ENCODE measurements around the gene PHAF1. TPM values are rescaled to one million over a fixed set of nuclear protein-coding genes. Genes with fewer than 3 reads are reported as not detected.
A peak's percentile ranks its signal among the peaks of the same experiment; 100 is the strongest.

The PHAF1 gene
- total and polyA plus RNA-seq, 9 of the 15 experiments (the other 6 are each of a cell fraction or from before 2014, with no cell fraction given), result 5.1 to 25.4 (median 13.8) TPM

DNA sequence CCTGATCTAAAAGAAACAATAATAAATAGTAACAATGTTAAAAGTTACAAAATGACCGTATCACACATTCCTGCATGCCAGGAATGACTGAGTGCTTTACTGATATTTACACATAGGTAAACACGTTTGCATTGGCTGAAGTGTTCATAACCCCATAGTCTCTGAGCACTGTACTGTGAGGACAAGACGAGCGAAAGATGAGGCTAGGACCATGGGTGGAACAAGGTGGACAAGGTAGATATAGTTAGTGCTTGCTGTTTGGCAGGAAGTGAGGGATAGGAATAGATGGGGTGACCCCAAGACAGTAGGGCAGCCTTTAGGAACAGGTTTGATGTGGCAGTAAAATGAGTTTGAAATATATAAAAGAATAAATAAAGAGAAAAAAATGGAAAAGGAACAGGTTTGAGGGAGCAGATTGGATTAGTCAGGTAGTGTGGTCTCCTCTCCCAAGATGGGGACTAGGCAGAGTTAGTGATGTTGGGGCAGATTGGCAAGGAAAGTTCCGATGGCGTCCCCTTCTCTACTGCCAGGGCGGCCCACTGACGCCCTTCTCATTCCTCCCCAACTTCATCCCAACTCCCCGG lies 81.8 kb downstream of the PHAF1 start:
- Histone ChIP-seq H3K79me2 (ENCODE audit: control insufficient read depth, insufficient read depth, low read length) (peaks cover 46% of the 10 kb centered on the region), H3K4me2 (ENCODE audit: insufficient read depth, low read length) (peak overlapping the region; percentile 97), H3K27me3 (ENCODE audit: control insufficient read depth in 2 of 2, insufficient read depth in 2 of 2, low read length in 2 of 2) (no peaks in the 10 kb centered on the region), H3K9me3 (replicated peaks; ENCODE audit: control insufficient read depth, insufficient read depth, low read depth, low read length) (no peaks in the 10 kb centered on the region), H2AFZ (ENCODE audit: low read depth, low read length) (peak overlapping the region; percentile 88), H3K36me3 (ENCODE audit: control insufficient read depth, insufficient read depth, low read length) (peaks cover 38% of the 10 kb centered on the region), H4K20me1 (replicated peaks; ENCODE audit: control insufficient read depth, insufficient read depth, low read length) (no peaks in the 10 kb centered on the region), H3K9ac (ENCODE audit: insufficient read depth in 1 of 2, low read depth in 2 of 2, low read length in 2 of 2) (peak overlapping the region in 1 of 2 experiments; percentile 24; a peak in 3 of 4 replicates), H3K27ac (ENCODE audit: extremely low read depth, low read depth, low read length) (peak overlapping the region; percentile 50; the same call in 2 of the 3 replicates), H3K4me1 (replicated peaks in 1 of 2; ENCODE audit: control insufficient read depth in 2 of 2, insufficient read depth in 2 of 2, low read length in 2 of 2) (peaks cover 38 to 72% of the 10 kb centered on the region in 2 experiments), H3K4me3 (peak overlapping the region; percentile 83), H3K9me1 (ENCODE audit: control insufficient read depth, insufficient read depth, low read length) (no peaks in the 10 kb centered on the region)
- POLR2A ChIA-PET, result interaction anchor here (0.7 to 1.0 kb wide), 2 partner anchors 15 to 171 kb away, joined by 3 read pairs; no protein-coding TSS in a partner anchor
- ATAC-seq (peak; percentile 12), DNase-seq (ENCODE audit: extremely low read depth in 1 of 4, low spot score in 3 of 4) (no peak), FAIRE-seq (no peak)
- in situ Hi-C loops (cut with MboI) (no loop called here), intact Hi-C loops (cut with micrococcal nuclease) (loop anchor here (5.0 kb wide), 1 partner anchor 36 kb away; the partner anchor contains the start of gene TMEM208)
- no TSS peak for BruUV-seq (replicated peaks)
- TF ChIP-seq HDGF (IDR thresholded peaks at IDR 0.05), result 0 out of 2 replicates have a peak, but pooled peaks have one; percentile 52
- TF ChIP-seq HIVEP1 (CRISPR knock-in tag; IDR thresholded peaks at IDR 0.05), result no peak
- 0 out of 2 replicates have a peak, but pooled peaks have one; percentile 35 for TF ChIP-seq ZEB2 (IDR thresholded peaks at IDR 0.05)
- TF ChIP-seq SMARCE1 (IDR thresholded peaks at IDR 0.05), result 0 out of 2 replicates have a peak, but pooled peaks have one; percentile 22
- TF ChIP-seq, protein P1, sequence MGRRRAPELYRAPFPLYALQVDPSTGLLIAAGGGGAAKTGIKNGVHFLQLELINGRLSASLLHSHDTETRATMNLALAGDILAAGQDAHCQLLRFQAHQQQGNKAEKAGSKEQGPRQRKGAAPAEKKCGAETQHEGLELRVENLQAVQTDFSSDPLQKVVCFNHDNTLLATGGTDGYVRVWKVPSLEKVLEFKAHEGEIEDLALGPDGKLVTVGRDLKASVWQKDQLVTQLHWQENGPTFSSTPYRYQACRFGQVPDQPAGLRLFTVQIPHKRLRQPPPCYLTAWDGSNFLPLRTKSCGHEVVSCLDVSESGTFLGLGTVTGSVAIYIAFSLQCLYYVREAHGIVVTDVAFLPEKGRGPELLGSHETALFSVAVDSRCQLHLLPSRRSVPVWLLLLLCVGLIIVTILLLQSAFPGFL (CRISPR knock-in tag; IDR thresholded peaks at IDR 0.05), result 0 out of 2 replicates have a peak, but pooled peaks have one; percentile 31
- TF ChIP-seq DPF2 (IDR thresholded peaks at IDR 0.05), result peak; percentile 12; the same call in 1 of the 2 replicates
- TF ChIP-seq, protein P2, sequence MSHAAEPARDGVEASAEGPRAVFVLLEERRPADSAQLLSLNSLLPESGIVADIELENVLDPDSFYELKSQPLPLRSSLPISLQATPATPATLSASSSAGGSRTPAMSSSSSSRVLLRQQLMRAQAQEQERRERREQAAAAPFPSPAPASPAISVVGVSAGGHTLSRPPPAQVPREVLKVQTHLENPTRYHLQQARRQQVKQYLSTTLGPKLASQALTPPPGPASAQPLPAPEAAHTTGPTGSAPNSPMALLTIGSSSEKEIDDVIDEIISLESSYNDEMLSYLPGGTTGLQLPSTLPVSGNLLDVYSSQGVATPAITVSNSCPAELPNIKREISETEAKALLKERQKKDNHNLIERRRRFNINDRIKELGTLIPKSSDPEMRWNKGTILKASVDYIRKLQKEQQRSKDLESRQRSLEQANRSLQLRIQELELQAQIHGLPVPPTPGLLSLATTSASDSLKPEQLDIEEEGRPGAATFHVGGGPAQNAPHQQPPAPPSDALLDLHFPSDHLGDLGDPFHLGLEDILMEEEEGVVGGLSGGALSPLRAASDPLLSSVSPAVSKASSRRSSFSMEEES (CRISPR knock-in tag; IDR thresholded peaks at IDR 0.05), result no peak
- 0 out of 2 replicates have a peak, but pooled peaks have one; percentile 8 for TF ChIP-seq BCOR (IDR thresholded peaks at IDR 0.05)
- TF ChIP-seq POLR2B (IDR thresholded peaks at IDR 0.05; ENCODE audit: low read depth, partially characterized antibody), result no peak
- TF ChIP-seq BRD9 (IDR thresholded peaks at IDR 0.05; ENCODE audit: low read depth, partially characterized antibody), result peak; percentile 56
- CTCF ChIA-PET (ENCODE audit: low intra/inter-chr PET ratio), result no interaction called here
- WGBS (ENCODE audit: insufficient coverage, low coverage, missing lambda C conversion rate), result 6% methylated on average over 9 of the region's 9 CpGs

All from K562 (cell line).